Small intestine (tissue), 7 donors: Measurements from ENCODE around the gene NONO. TPM values are rescaled to one million over a fixed set of nuclear protein-coding genes. Genes with fewer than 3 reads are reported as not detected.
"Not testable (repeated sequence)": the region's sequence is repeated elsewhere in the genome, so short reads cannot be mapped to it uniquely, and the experiment has no call there.

Experiments used
- DNase-seq, 2 donors: peaks; one replicate each; pipeline versions ENCODE4 v3.0.0 to v3.0.0-alpha.2; 2013
- FAIRE-seq: peaks from 2 replicates; lab custom pipeline; 2012; peaks lifted over from hg19 to GRCh38; lab: Jason Lieb, UNC
- H3K27ac ChIP-seq, 3 donors: one replicate each; pipeline ENCODE4 v1.5.1; 2013; ENCODE audit warnings: low read length in 2 of 3, mild to moderate bottlenecking in 2 of 3, control low read depth in 1 of 3, inconsistent platforms in 1 of 3, low read depth in 1 of 3, moderate library complexity in 1 of 3
- H3K27me3 ChIP-seq, 3 donors: one replicate each; pipeline ENCODE4 v1.6.1; 2013; ENCODE audit warnings: low read length in 3 of 3, inconsistent platforms in 1 of 3; ENCODE audit not compliant: control insufficient read depth in 3 of 3, insufficient read depth in 3 of 3
- H3K36me3 ChIP-seq, 3 donors: one replicate each; pipeline ENCODE4 v1.6.1; 2013; ENCODE audit warnings: low read length in 3 of 3, inconsistent platforms in 1 of 3, low read depth in 1 of 3, mild to moderate bottlenecking in 1 of 3, moderate library complexity in 1 of 3; ENCODE audit not compliant: control insufficient read depth in 3 of 3, insufficient read depth in 2 of 3
- H3K4me1 ChIP-seq, 3 donors: one replicate each; pipeline ENCODE4 v1.6.1; 2013; ENCODE audit warnings: low read length in 2 of 3, inconsistent platforms in 1 of 3, low read depth in 1 of 3, mild to moderate bottlenecking in 1 of 3, moderate library complexity in 1 of 3; ENCODE audit not compliant: control insufficient read depth in 3 of 3, insufficient read depth in 2 of 3
- H3K4me3 ChIP-seq, 3 donors: one replicate each; pipeline ENCODE4 v1.5.1; 2013; ENCODE audit warnings: low read length in 3 of 3, control low read depth in 1 of 3, inconsistent platforms in 1 of 3, low read depth in 1 of 3, mild to moderate bottlenecking in 1 of 3, moderate library complexity in 1 of 3
- H3K9me3 ChIP-seq, 2 donors: one replicate each; pipeline ENCODE4 v1.6.1; 2013; ENCODE audit warnings: low read depth in 1 of 2, low read length in 1 of 2; ENCODE audit not compliant: control insufficient read depth in 2 of 2, insufficient read depth in 1 of 2
- WGBS, 3 donors: extraction: QIAGEN DNeasy Blood & Tissue Kit; methylation state at CpG; one replicate each; pipeline ENCODE4 v1.1.7; 2013; 5-methylcytosine and 5-hydroxymethylcytosine counted together
- polyA plus RNA-seq, 4 donors: library from polyadenylated mRNA; stranded (reverse) in 3 of 4; unstranded in 1 of 4; fragments of 200-250 nt in 3 of 4; fragments of 120-200 nt in 1 of 4; gene quantifications; one replicate each; pipeline versions ENCODE4 v1.2.1 to v1.2.3, GENCODE V29; 2013
- donor health status: healthy with polysubstance abuse.
- donor health status: control.
- donor health status: control.
- donor health status: Bipolar disorder and iron deficiency.
- donor health status: healthy.

NONO gene
- polyA plus RNA-seq, 4 donors: 82.5 to 345 (median 144) TPM

DNA sequence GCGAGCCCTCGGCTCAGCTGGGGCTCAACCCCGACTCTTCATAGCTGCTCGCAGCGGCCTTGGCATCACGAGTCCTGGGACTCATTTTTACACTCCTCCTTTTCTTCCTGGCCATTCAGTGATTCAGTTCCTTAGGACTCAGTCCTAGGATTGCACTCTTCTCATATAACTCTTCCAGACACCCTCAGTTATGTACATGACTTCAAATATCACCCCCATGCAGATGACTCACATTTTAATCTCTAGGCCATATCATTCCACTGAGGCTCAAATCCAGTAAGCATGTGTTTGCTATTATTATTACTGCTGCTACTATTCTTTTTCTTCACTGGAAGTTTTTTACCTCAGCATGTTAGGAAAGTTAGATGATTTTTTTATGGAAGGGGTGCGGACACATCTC, 32.5 kb downstream of the NONO start:
- no peak for FAIRE-seq
- H3K27me3 ChIP-seq: no peaks in the 10 kb centered on the region
- WGBS, 3 donors: 88 to 97% (median 96%) methylated on average over 7 of the region's 7 CpGs
- no peaks in the 10 kb centered on the region for H3K4me1 ChIP-seq
- no peaks in the 10 kb centered on the region for H3K36me3 ChIP-seq
- H3K4me3 ChIP-seq: no peak overlapping the region
- no peaks in the 10 kb centered on the region for H3K9me3 ChIP-seq
- H3K27ac ChIP-seq: no peak overlapping the region
- DNase-seq: no peak

DNA sequence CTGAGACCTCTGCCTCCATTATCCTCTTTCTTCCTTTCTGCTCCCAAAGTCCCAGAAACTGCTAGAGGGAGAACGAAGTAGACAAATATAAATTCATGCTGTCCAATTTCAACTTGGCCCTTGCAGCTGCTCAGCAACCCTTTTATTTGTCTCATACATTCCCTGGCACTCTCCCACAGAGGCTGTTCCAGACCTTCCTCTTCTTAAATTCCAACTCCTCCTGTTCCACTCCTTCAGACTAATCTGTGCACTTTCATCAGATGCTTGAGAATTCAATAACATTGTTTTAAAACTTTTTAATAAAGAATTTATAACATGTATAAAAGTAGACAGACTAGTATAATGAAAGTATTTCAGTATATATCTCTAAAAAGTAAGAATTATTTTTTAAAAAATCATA, 33.5 kb downstream of the NONO start:
- not testable (repeated sequence) for DNase-seq, H3K4me1 ChIP-seq, H3K4me3 ChIP-seq, H3K36me3 ChIP-seq, H3K9me3 ChIP-seq, FAIRE-seq, H3K27me3 ChIP-seq, H3K27ac ChIP-seq
- WGBS, 3 donors: no CpG with 5 or more reads among the region's 1 CpG

DNA sequence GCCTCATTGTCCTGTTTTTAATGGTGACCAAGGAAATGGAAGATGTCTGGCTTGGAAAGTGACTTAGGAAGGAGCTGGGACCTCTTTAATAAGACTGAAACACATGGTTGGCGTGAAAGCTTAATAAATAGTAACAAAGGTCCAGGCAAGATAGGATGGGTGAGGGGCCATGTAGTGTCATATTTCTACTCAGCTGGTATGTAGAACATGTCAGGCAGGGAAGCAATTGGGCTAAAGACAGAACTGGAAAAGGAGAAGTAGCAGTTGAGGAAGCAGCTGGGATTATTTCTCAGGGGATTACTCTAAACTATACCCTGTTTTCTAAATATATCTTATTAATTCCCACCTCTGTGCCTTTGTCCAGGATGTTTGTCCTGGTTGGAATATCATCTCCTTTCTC, 36.7 kb downstream of the NONO start:
- Histone ChIP-seq H3K36me3 (peaks cover 0 to 3% (median 0%) of the 10 kb centered on the region in 3 donors), H3K27ac (no peak overlapping the region), H3K9me3 (no peaks in the 10 kb centered on the region), H3K27me3 (no peaks in the 10 kb centered on the region), H3K4me1 (no peaks in the 10 kb centered on the region), H3K4me3 (no peak overlapping the region)
- whole genome bisulfite sequencing, 3 donors: 78 to 95% (median 91%) methylated on average over 1 of the region's 1 CpG
- DNase-seq: no peak
- FAIRE-seq: no peak

DNA sequence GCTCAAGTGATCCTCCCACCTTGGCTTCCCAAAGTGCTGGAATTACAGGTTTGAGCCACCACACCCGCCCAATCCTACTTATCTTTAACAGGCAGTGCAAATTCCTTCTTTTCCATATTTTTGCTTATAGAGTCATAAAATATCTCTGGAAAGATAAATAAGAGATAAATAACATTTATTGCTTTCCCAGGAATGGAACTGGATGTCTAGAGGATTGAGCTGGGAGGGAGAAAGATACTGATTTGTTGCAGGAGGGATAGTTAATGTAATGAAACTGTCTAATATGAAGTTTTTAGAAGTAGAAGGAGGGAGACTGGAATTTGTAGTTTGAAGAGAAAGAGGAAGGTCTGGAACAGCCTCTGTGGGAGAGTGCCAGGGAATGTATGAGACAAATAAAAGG, 38.3 kb downstream of the NONO start:
- 81 to 85% (median 82%) methylated on average over 1 of the region's 1 CpG for WGBS, 3 donors
- DNase-seq: no peak
- no peak for FAIRE-seq

DNA sequence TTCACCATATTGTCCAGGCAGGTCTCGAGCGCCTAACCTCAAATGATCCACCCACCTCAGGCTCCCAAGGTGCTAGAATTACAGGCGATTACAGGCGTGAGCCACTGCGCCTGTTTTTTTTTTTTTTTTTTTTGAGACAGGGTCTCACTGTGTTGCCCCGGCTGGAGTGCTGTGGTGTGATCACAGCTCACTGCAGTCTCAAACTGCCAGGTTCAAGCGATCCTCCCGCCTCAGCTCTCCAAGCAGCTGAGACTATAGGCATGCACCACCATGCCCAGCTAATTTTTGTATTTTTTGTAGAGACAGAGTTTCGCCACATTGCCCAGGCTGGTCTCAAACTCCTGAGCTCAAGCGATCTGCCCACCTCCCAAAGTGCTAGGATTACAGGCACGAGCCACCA, 41.0 kb downstream of the NONO start:
- DNase-seq, FAIRE-seq, H3K27ac ChIP-seq, H3K9me3 ChIP-seq, H3K4me1 ChIP-seq, H3K4me3 ChIP-seq, H3K36me3 ChIP-seq, H3K27me3 ChIP-seq: not testable (repeated sequence)
- 94 to 98% (median 97%) methylated on average over 10 to 11 of the region's 11 CpGs for WGBS, 3 donors

More for the DNA sequence above, 38.3 kb downstream of the NONO start:
- H3K36me3 ChIP-seq: peaks cover 0 to 3% (median 0%) of the 10 kb centered on the region in 3 donors
- H3K4me1 ChIP-seq: no peaks in the 10 kb centered on the region
- H3K9me3 ChIP-seq: peaks cover 0 to 2% of the 10 kb centered on the region in 2 donors
- H3K27ac ChIP-seq: no peak overlapping the region
- H3K4me3 ChIP-seq: no peak overlapping the region
- H3K27me3 ChIP-seq: no peaks in the 10 kb centered on the region

DNA sequence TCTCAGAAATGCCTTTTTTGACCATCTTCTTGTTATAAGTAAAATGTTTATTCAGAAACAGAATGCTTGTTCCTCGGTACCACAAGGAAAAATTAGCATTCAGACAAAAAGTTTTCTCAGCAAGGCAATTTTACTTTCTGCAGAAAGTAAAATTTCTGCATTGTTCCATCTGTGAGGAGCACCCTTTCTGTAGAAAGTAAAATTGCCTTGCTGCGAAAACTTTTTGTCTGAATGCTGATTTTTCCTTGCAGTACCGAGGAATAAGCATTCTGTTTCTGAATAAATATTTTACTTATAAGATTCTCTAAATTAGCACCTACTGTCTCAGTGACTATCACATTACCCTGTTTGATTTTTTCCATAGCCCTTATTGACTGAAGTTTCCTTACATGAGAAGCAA, 43.0 kb downstream of the NONO start:
- H3K9me3 ChIP-seq: peaks cover 0 to 2% of the 10 kb centered on the region in 2 donors
- peaks cover 0 to 3% (median 0%) of the 10 kb centered on the region in 3 donors for H3K36me3 ChIP-seq
- H3K4me1 ChIP-seq: no peaks in the 10 kb centered on the region
- H3K27ac ChIP-seq: no peak overlapping the region
- H3K4me3 ChIP-seq: no peak overlapping the region
- FAIRE-seq (no peak), DNase-seq (no peak)
- WGBS, 3 donors: 93 to 99% (median 96%) methylated on average over 3 of the region's 3 CpGs
- no peaks in the 10 kb centered on the region for H3K27me3 ChIP-seq

DNA sequence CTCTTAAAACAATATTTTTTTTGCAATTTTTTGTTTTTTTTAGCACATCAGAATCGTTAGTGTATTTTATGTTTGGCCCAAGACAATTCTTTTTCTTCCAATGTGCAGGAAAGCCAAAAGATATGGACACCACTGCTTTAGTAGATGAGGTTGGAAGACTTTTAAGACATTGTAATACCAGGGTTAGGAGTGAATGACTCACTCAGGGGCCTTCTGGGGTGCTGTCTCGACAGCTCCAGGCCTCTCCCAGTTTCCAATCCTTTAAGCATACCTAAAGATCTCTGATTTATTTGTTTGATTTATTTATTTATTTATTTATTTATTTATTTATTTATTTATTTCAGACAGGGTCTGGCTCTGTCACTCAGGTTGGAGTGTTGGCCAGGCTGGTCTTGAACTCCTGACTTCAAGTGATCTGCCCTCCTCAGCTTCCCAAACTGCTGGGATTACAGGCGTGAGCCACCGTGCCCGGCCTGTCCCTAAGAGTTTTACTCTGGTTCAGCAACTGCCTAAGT, 65.8 kb downstream of the NONO start:
- H3K36me3 ChIP-seq, H3K27me3 ChIP-seq, FAIRE-seq, H3K4me1 ChIP-seq, H3K4me3 ChIP-seq, H3K27ac ChIP-seq, H3K9me3 ChIP-seq, DNase-seq: not testable (repeated sequence)
- 52 to 70% (median 64%) methylated on average over 2 of the region's 5 CpGs for WGBS, 3 donors

DNA sequence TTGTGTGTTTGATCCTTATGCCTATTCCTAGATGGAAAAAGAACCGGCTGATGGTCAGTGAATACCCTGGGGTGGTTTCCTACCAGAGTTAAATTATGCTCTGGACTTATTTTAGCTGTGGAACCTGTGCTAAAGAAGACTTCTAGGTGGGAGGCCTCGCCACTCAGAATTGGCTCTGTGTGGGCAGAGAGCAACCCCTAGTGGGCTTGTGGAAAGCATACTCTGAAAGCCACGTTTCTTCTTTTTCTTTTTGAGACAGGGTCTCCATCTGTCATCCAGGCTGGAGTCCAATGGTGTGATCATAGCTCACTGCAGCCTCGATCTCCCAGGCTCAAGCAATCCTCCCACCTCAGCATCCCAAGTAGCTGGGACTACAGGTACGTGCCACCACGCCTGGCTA, 66.4 kb downstream of the NONO start:
- not testable (repeated sequence) for H3K4me1 ChIP-seq, DNase-seq, H3K9me3 ChIP-seq, H3K27me3 ChIP-seq, H3K27ac ChIP-seq, H3K4me3 ChIP-seq, H3K36me3 ChIP-seq, FAIRE-seq
- 18 to 46% (median 44%) methylated on average over 1 to 2 of the region's 6 CpGs for WGBS, 3 donors
